GM21515 (cell line): ENCODE results near the gene GPC6.

ENCODE experiments used
- ATAC-seq: cut with Tn5 transposase; IDR thresholded peaks from one replicate; pipeline ENCODE4 v1.9.1; 2021; ENCODE audit not compliant: unreplicated experiment

The GPC6 gene

DNA sequence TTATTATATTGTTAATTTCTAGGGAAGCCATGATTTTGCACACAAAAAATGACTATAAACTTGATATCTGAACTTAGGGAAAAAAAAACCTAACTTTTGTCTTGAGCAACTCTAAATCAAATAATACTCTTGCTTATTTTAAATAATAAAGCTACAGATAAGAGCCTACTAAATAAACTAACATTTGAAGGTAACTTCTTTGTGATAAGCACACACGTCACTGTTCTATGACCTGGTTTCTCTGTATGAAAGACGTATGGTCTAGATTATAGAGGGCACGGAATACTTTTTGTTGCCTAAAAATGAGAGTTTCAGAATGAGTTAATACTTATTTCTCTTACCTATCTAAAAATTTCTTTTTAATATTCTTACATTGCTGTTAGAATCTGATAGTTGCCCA is 649.6 kb downstream of the GPC6 start:
- no peak for ATAC-seq

GRCh38 chr13:93878675-93879074 is 652.1 kb downstream of the GPC6 start:
- no peak for ATAC-seq

- no peak for ATAC-seq
Observed at GRCh38 chr13:93881411-93881810, 654.8 kb downstream of the GPC6 start.

GRCh38 chr13:93882086-93882651 is 655.6 kb downstream of the GPC6 start:
- no peak for ATAC-seq

DNA sequence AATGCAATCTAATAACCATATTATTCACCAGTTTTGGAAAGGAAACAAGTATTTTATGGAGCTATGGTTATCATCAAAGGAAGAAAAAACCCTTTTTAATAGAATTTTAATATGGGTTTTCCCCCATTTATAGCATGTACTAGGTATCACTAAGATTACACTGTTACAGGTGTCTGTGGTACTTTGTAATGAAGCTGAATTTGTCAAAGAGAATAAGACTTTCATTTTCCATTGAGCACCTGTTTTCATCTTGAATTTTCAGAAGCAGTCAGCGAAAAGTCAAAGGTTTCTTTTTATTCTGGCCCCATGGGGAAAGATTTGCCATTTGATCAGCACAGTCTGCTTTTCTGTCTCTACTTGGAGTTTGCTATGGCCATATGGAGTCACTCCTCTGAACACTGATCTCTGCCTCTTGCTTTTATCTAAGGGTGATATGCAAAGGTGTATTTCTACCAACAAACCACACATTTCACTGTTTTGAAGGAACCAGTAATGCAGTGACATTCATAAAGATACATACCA is 662.9 kb downstream of the GPC6 start:
- no peak for ATAC-seq

GRCh38 chr13:93899981-93900380 is 673.4 kb downstream of the GPC6 start:
- ATAC-seq, result no peak

DNA sequence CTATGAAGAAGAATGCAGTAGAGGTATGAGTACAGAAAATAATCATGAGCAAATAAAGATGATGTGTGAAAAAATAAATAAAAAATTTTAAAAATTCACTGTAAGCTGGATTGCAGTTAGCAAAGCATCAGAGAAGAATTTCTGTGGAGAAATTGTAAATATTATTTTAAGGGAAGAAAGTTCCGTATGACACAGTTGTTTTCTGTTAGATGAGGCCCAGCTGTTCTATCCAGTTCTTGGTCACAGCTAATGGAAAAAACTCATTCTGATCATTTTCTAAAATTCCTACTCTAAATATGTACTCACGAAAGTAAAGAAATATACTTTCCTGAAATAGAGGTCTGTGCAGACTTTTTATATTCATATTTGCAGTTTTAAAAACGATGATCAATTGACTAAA is 674.1 kb downstream of the GPC6 start:
- no peak for ATAC-seq

DNA sequence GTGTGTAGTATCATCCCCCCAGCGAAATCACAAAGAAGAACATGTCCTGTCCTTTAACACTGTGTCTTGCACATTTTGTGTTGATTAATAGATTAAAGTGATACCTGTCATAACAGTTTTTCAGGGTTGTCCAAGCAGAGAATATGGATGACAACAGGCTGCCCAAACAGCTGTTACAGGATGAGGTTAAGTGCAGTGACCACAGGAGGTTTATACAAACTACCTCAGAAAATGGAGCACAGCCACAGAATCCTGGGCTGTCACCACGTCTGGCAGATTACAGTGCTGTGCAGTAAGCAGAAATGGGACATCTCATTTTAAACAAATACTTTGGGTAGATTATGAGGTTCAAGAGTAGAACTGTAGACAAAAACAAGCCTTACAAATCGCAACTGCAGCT is 677.3 kb downstream of the GPC6 start:
- no peak for ATAC-seq

DNA sequence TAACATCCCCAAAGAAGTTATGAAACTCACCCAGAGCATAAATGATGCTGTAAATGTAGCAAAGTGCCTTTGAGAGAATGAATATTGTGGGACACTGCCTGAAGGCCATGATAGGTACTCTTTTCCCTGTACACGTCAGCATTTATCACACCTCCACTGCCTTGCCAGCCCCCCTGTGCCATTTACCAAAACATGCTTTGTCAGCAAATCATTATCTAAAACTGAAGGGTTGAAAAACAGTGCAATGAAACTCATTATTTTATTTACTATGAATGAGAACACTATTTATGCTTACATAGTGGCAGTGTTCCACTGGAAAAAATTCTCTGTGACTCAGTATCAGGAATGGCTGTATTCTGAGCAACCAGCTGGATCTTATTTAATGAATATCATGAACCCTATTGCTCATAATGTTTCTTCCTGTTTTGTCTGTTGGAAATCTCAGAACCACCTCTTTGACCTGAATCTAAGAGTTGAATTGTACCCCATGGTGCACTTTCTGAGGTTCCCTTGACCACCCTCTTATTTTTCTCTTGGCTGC is 688.7 kb downstream of the GPC6 start:
- ATAC-seq, result no peak

DNA sequence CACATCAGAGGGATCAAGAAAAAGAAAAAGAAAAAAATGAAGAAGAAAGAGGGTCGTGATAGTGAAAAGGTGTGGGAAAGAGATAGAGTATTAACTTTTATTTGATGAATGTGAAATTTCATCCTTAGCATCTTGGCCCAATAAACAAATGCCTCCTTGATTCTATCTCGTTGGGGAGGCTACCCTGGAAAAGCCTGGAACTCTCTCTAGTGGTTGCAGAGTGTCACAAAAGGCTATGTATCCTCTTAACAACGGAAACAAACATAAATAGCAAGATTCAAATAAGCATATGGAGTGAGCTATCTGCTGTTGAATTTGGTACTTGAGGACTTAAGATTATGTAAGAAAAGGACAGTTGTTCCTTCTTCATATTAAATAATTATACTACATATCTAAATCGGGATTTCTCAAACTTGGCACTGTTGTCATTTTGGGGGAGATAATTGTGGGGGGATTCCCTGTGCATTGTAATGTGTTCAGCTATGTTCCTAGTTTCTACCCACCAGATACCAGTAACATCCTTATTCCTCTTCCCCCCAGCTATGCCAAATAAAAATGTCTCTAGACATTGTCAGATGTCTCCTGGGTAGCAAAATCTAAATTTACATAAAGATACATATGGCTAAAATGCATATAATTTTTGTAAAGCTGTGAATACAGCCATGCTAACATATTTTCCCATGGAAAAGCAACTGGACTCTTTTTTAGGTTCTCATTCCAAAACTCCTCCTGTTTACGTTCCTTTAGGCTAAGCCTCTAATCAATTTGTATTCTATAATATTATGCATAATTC is 695.7 kb downstream of the GPC6 start:
- ATAC-seq, result no peak

DNA sequence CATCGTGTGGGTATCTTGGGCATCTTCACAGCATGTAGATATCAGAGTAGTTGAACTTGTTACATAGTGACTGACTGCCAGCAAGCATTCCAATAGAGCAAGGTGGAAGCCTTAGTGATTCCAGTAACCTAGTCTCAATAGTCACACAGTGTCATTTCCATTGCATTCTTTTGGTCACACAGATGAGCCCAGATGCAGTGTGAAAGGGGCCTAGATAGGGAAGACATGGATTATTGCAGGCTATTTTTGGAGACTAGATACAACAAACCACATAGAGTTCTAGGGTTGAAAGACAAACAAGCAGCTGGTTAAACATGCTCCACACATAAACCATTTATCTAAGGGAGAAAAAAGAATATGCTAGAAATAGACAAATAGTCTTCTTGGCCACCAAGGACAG is 699.4 kb downstream of the GPC6 start:
- ATAC-seq, result no peak

- no peak for ATAC-seq
Observed at GRCh38 chr13:93926425-93926824, 699.8 kb downstream of the GPC6 start.

DNA sequence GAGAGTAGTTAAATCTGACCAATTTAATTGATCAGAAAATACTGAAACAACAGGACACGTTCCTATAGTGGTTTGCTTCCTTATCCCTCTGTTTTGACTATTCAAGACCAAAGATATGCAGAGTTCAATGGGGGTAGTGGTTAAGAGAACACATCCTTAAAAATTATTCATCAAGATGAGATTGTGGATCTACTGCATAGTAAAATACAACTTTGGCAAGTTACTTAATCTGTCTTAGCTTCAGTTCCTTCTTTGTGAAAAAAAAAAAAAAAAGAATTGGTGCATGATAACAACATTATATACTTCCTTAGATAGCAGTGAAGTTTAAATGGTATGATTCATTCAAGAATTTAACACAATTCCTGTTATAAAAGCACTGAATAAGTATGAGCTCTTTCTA is 700.8 kb downstream of the GPC6 start:
- ATAC-seq, result no peak

DNA sequence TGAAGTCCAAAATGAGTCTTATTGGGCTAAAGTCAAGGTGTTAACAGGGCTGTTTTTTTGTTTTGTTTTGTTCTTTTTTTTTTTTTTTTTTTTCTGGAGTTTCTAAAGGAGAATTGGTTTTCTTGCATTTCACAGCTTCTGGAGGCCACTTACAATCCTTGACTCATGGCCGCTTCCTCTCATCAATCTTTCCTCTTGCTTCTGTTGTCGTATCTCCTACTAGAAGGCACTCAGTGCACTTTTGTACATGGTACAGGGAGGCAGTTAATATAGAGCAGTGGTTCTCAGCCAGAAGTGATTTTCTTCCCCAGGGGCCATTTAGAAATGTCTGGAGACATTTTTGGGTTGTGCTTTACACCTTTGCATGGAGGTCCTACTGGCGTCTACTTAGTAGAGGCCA is 706.3 kb downstream of the GPC6 start:
- no peak for ATAC-seq

- no peak for ATAC-seq
Observed at GRCh38 chr13:93936901-93937300, 710.3 kb downstream of the GPC6 start.

DNA sequence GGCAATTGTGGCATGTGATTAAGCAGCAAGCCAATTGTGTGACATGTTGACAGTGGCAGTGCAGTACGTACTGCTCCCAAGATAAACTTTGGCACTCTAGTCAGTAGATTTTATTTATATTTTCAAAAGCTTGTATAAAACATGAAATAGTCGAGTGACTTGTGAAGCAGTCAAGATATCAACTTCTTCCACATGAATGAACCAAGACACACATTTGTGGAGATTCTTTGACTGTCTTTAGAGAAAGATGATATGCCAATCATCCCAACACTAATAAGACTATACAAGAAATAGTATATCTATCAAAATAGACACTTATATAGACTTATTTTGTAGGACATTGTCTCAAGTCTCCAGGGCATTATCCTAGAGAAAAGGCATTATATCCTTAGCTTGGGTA is 714.8 kb downstream of the GPC6 start:
- no peak for ATAC-seq

DNA sequence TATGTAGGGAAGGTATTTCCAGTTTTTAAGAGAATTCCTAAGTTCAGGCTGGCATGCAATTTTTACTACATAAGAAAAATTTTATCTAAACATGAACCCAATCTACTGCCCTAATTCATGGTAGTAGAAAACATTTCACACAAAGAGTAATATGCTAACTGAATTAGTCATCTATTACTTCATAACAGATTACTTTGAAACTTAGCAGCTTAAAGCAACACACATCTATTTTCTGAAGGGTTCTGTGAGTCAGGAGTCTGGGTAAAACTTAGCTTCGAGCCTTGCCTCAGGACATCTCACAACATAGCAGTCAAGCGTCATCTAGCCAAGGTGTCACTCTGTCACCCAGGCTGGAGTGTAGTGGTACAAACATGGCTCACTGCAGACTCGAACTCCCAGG is 715.4 kb downstream of the GPC6 start:
- no peak for ATAC-seq

- ATAC-seq, result no peak
Observed at GRCh38 chr13:93945621-93946020, 719.0 kb downstream of the GPC6 start.

GRCh38 chr13:93946994-93947393 is 720.4 kb downstream of the GPC6 start:
- no peak for ATAC-seq

DNA sequence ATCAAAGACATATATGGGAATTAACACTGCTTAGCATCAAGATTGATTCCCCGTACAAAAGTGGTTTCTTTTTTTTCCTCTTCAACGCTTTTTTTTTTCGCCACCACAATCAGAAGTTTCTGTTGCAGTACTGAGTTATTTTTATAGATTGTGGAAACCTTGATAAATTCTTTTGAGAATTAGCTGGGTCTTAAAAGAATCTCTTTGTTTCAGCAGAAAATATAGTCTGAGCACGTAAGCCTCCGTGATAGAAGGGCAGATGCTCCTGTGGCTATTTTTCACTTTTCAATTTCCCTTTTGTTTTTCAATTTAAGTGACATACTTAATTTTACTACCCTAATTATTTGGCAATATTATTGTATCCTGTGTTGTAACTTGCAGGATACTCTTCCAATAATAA is 721.0 kb downstream of the GPC6 start:
- no peak for ATAC-seq

DNA sequence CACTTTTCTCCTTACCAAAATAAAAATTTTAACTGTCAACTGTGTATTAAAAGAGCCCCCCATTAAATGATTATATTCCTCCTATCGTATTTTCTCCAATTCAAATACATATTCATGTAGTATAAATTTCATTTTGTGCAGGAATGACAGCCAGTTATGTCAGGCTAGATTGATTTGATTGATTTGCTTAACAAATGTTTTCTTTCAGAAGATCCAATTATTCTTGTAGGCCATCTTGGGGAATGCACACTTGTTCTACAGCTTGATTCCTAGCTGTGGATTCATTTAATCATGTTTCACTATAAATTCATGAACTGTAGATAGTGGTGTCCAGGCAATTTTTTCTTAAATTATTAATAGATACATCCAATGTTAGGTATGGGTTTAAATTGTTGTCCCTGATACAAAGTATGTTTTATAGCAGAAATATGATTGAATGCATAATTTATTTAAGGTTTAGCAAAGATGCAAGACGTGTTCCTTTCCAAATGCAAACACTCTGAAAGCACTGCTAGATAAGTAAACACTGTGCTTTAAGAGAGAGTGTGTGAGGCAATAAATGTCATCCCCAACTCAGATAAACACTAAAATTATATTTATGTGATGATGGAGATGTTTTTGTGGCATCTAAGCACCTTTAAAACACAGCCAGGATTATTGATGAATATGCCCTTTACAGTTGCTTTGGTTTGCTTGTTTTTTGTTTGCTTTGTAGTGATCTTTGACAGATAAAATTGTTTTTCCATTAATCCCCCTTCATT is 721.7 kb downstream of the GPC6 start:
- no peak for ATAC-seq

GRCh38 chr13:93951108-93951507 is 724.5 kb downstream of the GPC6 start:
- no peak for ATAC-seq
